H1 (cell line): ENCODE data around the gene YLPM1. TPM values are rescaled to one million over a fixed set of nuclear protein-coding genes. Genes with fewer than 3 reads are reported as not detected.

Source experiments
- CTCF ChIA-PET: fragments of 300-600 bp; sonication (Branson Sonifier 250); formaldehyde crosslinking; loops from one replicate; lab custom pipeline; 2021; ENCODE audit not compliant: partially characterized antibody; lab: Charles Lee
- POLR2A ChIA-PET: fragments of 300-600 bp; sonication (Branson Sonifier 250); formaldehyde crosslinking; loops from one replicate; lab custom pipeline; 2021; ENCODE audit warnings: inconsistent platforms; ENCODE audit not compliant: partially characterized antibody; lab: Charles Lee
- DNase-seq, 2 experiments: peaks; one replicate each; pipeline versions ENCODE4 v3.0.0 to v3.0.0-alpha.2; 2010 to 2022; ENCODE audit warnings: low spot score in 2 of 2, low read depth in 1 of 2, mixed read lengths in 1 of 2
- FAIRE-seq: peaks from 2 replicates; lab custom pipeline; 2011; peaks lifted over from hg19 to GRCh38; lab: Jason Lieb, UNC
- H2AFZ ChIP-seq: 2 replicates; pipeline ENCODE4 v1.8.1; 2012; ENCODE audit warnings: low read length, inconsistent platforms
- H2AK5ac ChIP-seq: 2 replicates; pipeline ENCODE4 v1.6.1; 2013; ENCODE audit warnings: low read depth, low read length
- H2BK120ac ChIP-seq: replicated peaks from 2 replicates; pipeline ENCODE3; 2013; ENCODE audit warnings: low read depth, low read length, inconsistent platforms
- H2BK12ac ChIP-seq: 2 replicates; pipeline ENCODE4 v1.6.1; 2013; ENCODE audit warnings: low read depth, low read length
- H2BK15ac ChIP-seq: 2 replicates; pipeline ENCODE4 v1.6.1; 2013; ENCODE audit warnings: low read length
- H2BK20ac ChIP-seq: 2 replicates; pipeline ENCODE4 v1.6.1; 2013; ENCODE audit warnings: low read length
- H2BK5ac ChIP-seq: 2 replicates; pipeline ENCODE4 v1.6.1; 2013; ENCODE audit warnings: low read depth, low read length
- H3K14ac ChIP-seq: 2 replicates; pipeline ENCODE4 v1.6.1; 2013; ENCODE audit warnings: inconsistent platforms; ENCODE audit not compliant: insufficient read length
- H3K18ac ChIP-seq: 2 replicates; pipeline ENCODE4 v1.6.1; 2013; ENCODE audit warnings: low read length; ENCODE audit errors: extremely low read depth
- H3K23ac ChIP-seq: 2 replicates; pipeline ENCODE4 v1.6.1; 2013; ENCODE audit warnings: inconsistent platforms; ENCODE audit not compliant: insufficient read length
- H3K23me2 ChIP-seq: 2 replicates; pipeline ENCODE4 v1.6.1; 2013; ENCODE audit warnings: low read depth, low read length
- H3K27ac ChIP-seq: 2 replicates; pipeline ENCODE4 v1.6.1; 2011; ENCODE audit warnings: low read depth, low read length, inconsistent platforms
- H3K27me3 ChIP-seq, 4 experiments: replicated peaks in 1 of 4; 1 replicate in 1 of 4; 2 replicates in 3 of 4; pipeline versions ENCODE4 v1.6.1 to v1.8.1; 2011 to 2013; ENCODE audit warnings: low read length in 3 of 4, mild to moderate bottlenecking in 3 of 4, inconsistent platforms in 2 of 4, mixed read lengths in 2 of 4, moderate library complexity in 1 of 4; ENCODE audit not compliant: control insufficient read depth in 3 of 4, insufficient read depth in 3 of 4; ENCODE audit errors: extremely low read depth in 1 of 4
- H3K36me3 ChIP-seq, 4 experiments: 2 replicates each; pipeline versions ENCODE4 v1.6.1 to v1.8.1; 2011 to 2013; ENCODE audit warnings: mild to moderate bottlenecking in 4 of 4, low read length in 3 of 4, moderate library complexity in 2 of 4, control low read depth in 1 of 4, inconsistent platforms in 1 of 4; ENCODE audit not compliant: insufficient read depth in 4 of 4, control insufficient read depth in 2 of 4
- H3K4ac ChIP-seq: replicated peaks from 2 replicates; pipeline ENCODE3; 2013; ENCODE audit warnings: low read length, low read depth, mixed read lengths, inconsistent platforms; ENCODE audit not compliant: insufficient read length
- H3K4me1 ChIP-seq, 4 experiments: replicated peaks in 1 of 4; 1 replicate in 1 of 4; 2 replicates in 3 of 4; pipeline versions ENCODE4 v1.6.1 to v1.8.1; 2011 to 2013; ENCODE audit warnings: low read length in 3 of 4, inconsistent platforms in 2 of 4, mixed read lengths in 1 of 4; ENCODE audit not compliant: insufficient read depth in 4 of 4, control insufficient read depth in 3 of 4
- H3K4me2 ChIP-seq, 2 experiments: 2 replicates each; pipeline versions ENCODE4 v1.6.1 to v1.8.1; 2011 to 2013; ENCODE audit warnings: low read depth in 2 of 2, low read length in 2 of 2, control low read depth in 1 of 2, inconsistent platforms in 1 of 2, mild to moderate bottlenecking in 1 of 2; ENCODE audit not compliant: insufficient read depth in 1 of 2
- H3K4me3 ChIP-seq, 4 experiments: fragments of 200-600, 300-600 bp in 1 of 4; sonication (generic), shearing (Covaris generic), sonication (Bioruptor Twin) in 1 of 4; 2 replicates each; pipeline versions ENCODE4 v1.5.1 to v1.8.1; 2011 to 2016; ENCODE audit warnings: low read length in 4 of 4, low read depth in 3 of 4, control low read depth in 2 of 4, inconsistent platforms in 2 of 4, mild to moderate bottlenecking in 2 of 4, mixed read lengths in 1 of 4, moderate library complexity in 1 of 4; ENCODE audit not compliant: insufficient read depth in 2 of 4; ENCODE audit errors: extremely low read depth in 1 of 4
- H3K56ac ChIP-seq: replicated peaks from 2 replicates; pipeline ENCODE3; 2013; ENCODE audit warnings: low read depth, mild to moderate bottlenecking, mixed read lengths, low read length, inconsistent platforms; ENCODE audit not compliant: insufficient read length
- H3K79me1 ChIP-seq: 2 replicates; pipeline ENCODE4 v1.6.1; 2013; ENCODE audit warnings: low read depth, low read length, control low read depth
- H3K79me2 ChIP-seq, 2 experiments: 2 replicates each; pipeline versions ENCODE4 v1.6.1 to v1.8.1; 2012 to 2013; ENCODE audit warnings: low read length in 2 of 2, mild to moderate bottlenecking in 2 of 2, inconsistent platforms in 1 of 2; ENCODE audit not compliant: insufficient read depth in 2 of 2, control insufficient read depth in 1 of 2
- H3K9ac ChIP-seq, 4 experiments: replicated peaks in 1 of 4; 1 replicate in 1 of 4; 2 replicates in 3 of 4; pipeline versions ENCODE4 v1.6.1 to v1.8.1; 2011 to 2013; ENCODE audit warnings: low read depth in 3 of 4, low read length in 3 of 4, control low read depth in 2 of 4, mild to moderate bottlenecking in 2 of 4, moderate library complexity in 2 of 4, inconsistent platforms in 1 of 4; ENCODE audit errors: extremely low read depth in 1 of 4
- H3K9me3 ChIP-seq, 2 experiments: 2 replicates each; pipeline versions ENCODE4 v1.6.1 to v1.8.1; 2012 to 2013; ENCODE audit warnings: mild to moderate bottlenecking in 2 of 2, moderate library complexity in 2 of 2, control low read depth in 1 of 2, inconsistent platforms in 1 of 2, low read depth in 1 of 2, low read length in 1 of 2, mixed read lengths in 1 of 2; ENCODE audit not compliant: insufficient read depth in 2 of 2
- H4K20me1 ChIP-seq, 2 experiments: replicated peaks in 1 of 2; 2 replicates each; pipeline versions ENCODE3 to v1.8.1; 2011 to 2013; ENCODE audit warnings: inconsistent platforms in 2 of 2, low read length in 2 of 2, mild to moderate bottlenecking in 1 of 2; ENCODE audit not compliant: insufficient read depth in 2 of 2, control insufficient read depth in 1 of 2
- H4K5ac ChIP-seq: 2 replicates; pipeline ENCODE4 v1.6.1; 2013; ENCODE audit warnings: low read length, low read depth, mixed read lengths, inconsistent platforms; ENCODE audit not compliant: insufficient read length
- H4K8ac ChIP-seq: 2 replicates; pipeline ENCODE4 v1.8.0; 2013; ENCODE audit warnings: mild to moderate bottlenecking, moderate library complexity, low read length, inconsistent platforms; ENCODE audit not compliant: insufficient read depth; ENCODE audit errors: extremely low read depth
- H4K91ac ChIP-seq: replicated peaks from 2 replicates; pipeline ENCODE3; 2013; ENCODE audit warnings: low read length, mixed read lengths, inconsistent platforms; ENCODE audit not compliant: insufficient read length
- CHD2 ChIP-seq: IDR thresholded peaks from 2 replicates; pipeline ENCODE4 v1.6.1; 2012; ENCODE audit warnings: low read length, improper control_type of control experiment
- EP300 ChIP-seq, 2 experiments: IDR thresholded peaks; 1 replicate in 1 of 2; 2 replicates in 1 of 2; pipeline ENCODE4 v1.6.1; 2011 to 2012; ENCODE audit warnings: low read depth in 2 of 2, low read length in 2 of 2, mild to moderate bottlenecking in 2 of 2, borderline replicate concordance in 1 of 2, inconsistent platforms in 1 of 2, moderate library complexity in 1 of 2
- FOSL1 ChIP-seq: IDR thresholded peaks from 2 replicates; pipeline ENCODE4 v1.6.1; 2011; ENCODE audit warnings: mild to moderate bottlenecking, low read depth, low read length, moderate library complexity; ENCODE audit not compliant: insufficient read depth
- SP1 ChIP-seq: IDR thresholded peaks from 2 replicates; pipeline ENCODE4 v1.6.1; 2011; ENCODE audit warnings: low read depth, low read length
- WGBS, 2 experiments: shearing (Covaris generic) in 1 of 2; methylation state at CpG; one replicate each; pipeline versions ENCODE4 v1.1.6 to v1.1.7; 2013 to 2015; ENCODE audit warnings: low lambda C conversion rate in 2 of 2, mixed read lengths in 2 of 2, inconsistent platforms in 1 of 2, low coverage in 1 of 2, missing lambda C conversion rate in 1 of 2; ENCODE audit not compliant: insufficient replicate concordance in 2 of 2, insufficient coverage in 1 of 2, insufficient read length in 1 of 2; ENCODE audit errors: extremely low coverage in 1 of 2, missing lambda C conversion rate in 1 of 2; 5-methylcytosine and 5-hydroxymethylcytosine counted together
- polyA plus RNA-seq, 7 experiments: library from polyadenylated mRNA; depleted of rRNA in 3 of 7; stranded (reverse) in 5 of 7; unstranded in 2 of 7; fragments of >200 nt in 5 of 7; fragments of 200-250 nt in 2 of 7; gene quantifications; 1 replicate in 5 of 7; 2 replicates in 1 of 7; 4 replicates in 1 of 7; pipeline versions ENCODE4 v1.2.1 to v1.2.3, GENCODE V29; 2011 to 2013; ENCODE audit warnings: missing spikeins in 2 of 7, mixed read lengths in 2 of 7
- total RNA-seq: library from RNA; stranded (reverse); fragmentation: NEBNext Ultra II Directional; extraction: Animal tissue kit (Norgen Biotek cat#: 25700); gene quantifications from 2 replicates; pipeline ENCODE4 v1.2.1, GENCODE V29; 2021

YLPM1 gene
- total and polyA plus RNA-seq, 2 of the 8 experiments (the other 6 are each of a cell fraction or from before 2014, with no cell fraction given), result 13.5 to 71.7 TPM

- Histone ChIP-seq H3K4me1 (peaks cover 5 to 14% (median 10%) of the 10 kb centered on the region in 4 experiments; a peak in 5 of 7 replicates), H3K4ac (no peak overlapping the region), H2AFZ (no peak overlapping the region), H4K91ac (no peak overlapping the region), H2BK20ac (no peak overlapping the region), H4K8ac (no peak overlapping the region), H3K36me3 (no peaks in the 10 kb centered on the region; a peak in 3 of 8 replicates), H3K23me2 (peaks cover 7% of the 10 kb centered on the region; the same call in 1 of the 2 replicates), H4K20me1 (peaks cover 6 to 13% of the 10 kb centered on the region in 2 experiments), H3K56ac (no peak overlapping the region), H3K79me1 (peaks cover 5% of the 10 kb centered on the region), H4K5ac (no peak overlapping the region), H3K9me3 (no peaks in the 10 kb centered on the region), H3K27me3 (no peaks in the 10 kb centered on the region), H2BK5ac (no peak overlapping the region), H3K27ac (no peak overlapping the region), H3K14ac (no peak overlapping the region), H3K79me2 (peaks cover 19 to 28% of the 10 kb centered on the region in 2 experiments), H2BK120ac (no peak overlapping the region), H3K4me3 (no peak overlapping the region), H3K9ac (no peak overlapping the region), H2BK12ac (no peak overlapping the region), H2AK5ac (no peak overlapping the region), H2BK15ac (no peak overlapping the region), H3K18ac (no peak overlapping the region), H3K23ac (no peak overlapping the region), H3K4me2 (no peak overlapping the region)
- ChIA-PET POLR2A (interaction anchor here (1.1 to 2.6 kb wide), 3 partner anchors 14 to 26 kb away, joined by 3 to 9 read pairs (median 7); no protein-coding TSS in a partner anchor), CTCF (interaction anchor here (0.7 to 17.5 kb wide), 11 partner anchors 10 to 417 kb away, joined by 3 to 364 read pairs (median 5); no protein-coding TSS in a partner anchor)
- FAIRE-seq, result no peak
- TF ChIP-seq EP300 (IDR thresholded peaks at IDR 0.05; ENCODE audit: borderline replicate concordance in 1 of 2, low read depth in 2 of 2, low read length in 2 of 2), result no peak
- no peak for TF ChIP-seq FOSL1
- no peak for TF ChIP-seq SP1
- no peak for TF ChIP-seq CHD2
- 87% methylated on average over 2 of the region's 3 CpGs; no CpG with 5 or more reads in 1 of the 2 experiments for WGBS, 2 experiments
- DNase-seq, result no peak
These were observed 116.5 kb downstream of the YLPM1 start for GRCh38 chr14:74879427-74880182.
